ENCODE measurements around the gene ABCA10. TPM values are rescaled to one million over a fixed set of nuclear protein-coding genes. Genes with fewer than 3 reads are reported as not detected.

The ABCA10 gene
- total RNA-seq, 1 experiment from 2014 or later, result not detected

DNA sequence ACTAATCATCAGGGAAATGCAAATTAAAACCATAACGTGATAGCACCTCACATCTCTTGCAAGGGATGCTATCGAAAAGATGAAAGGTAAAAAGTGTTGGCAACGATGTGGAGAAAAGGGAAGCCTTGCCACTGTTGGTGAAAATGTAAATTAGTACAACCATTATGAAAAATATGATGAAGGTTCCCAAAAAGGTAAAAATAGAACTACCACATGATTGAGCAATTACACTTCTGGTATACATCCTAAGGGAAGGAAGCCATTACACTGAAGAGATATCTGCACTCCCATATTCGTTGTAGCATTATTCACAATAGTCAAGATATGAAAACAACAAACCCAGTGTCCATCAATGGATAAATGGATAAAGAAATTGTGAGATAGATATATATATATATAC lies 21.5 kb downstream of the ABCA10 start:
- no peaks in the 10 kb centered on the region for H3K4me1 Mint-ChIP-seq
- H3K4me3 Mint-ChIP-seq, result no peak overlapping the region
- H3K9me3 Mint-ChIP-seq, result peaks cover 8% of the 10 kb centered on the region; the same call in 1 of the 2 replicates
- TF ChIP-seq ZBTB43 (CRISPR knock-in tag; IDR thresholded peaks at IDR 0.05) (no peak), PRDM15 (CRISPR knock-in tag; IDR thresholded peaks at IDR 0.05) (no peak), ZNF138 (CRISPR knock-in tag; conservative IDR thresholded peaks at IDR 0.05) (no peak), ZNF512 (CRISPR knock-in tag; IDR thresholded peaks at IDR 0.05; ENCODE audit: borderline replicate concordance) (no peak), MAX (CRISPR knock-in tag; IDR thresholded peaks at IDR 0.05) (no peak), NR3C1 (CRISPR knock-in tag; conservative IDR thresholded peaks at IDR 0.05; ENCODE audit: low read depth) (no peak), PRRX2 (CRISPR knock-in tag; IDR thresholded peaks at IDR 0.05) (no peak), ARID4B (CRISPR knock-in tag; IDR thresholded peaks at IDR 0.05; ENCODE audit: borderline replicate concordance) (no peak), NFE2L1 (CRISPR knock-in tag; IDR thresholded peaks at IDR 0.05) (no peak), FOXJ3 (CRISPR knock-in tag; IDR thresholded peaks at IDR 0.05; ENCODE audit: borderline replicate concordance) (no peak), KAT7 (CRISPR knock-in tag; IDR thresholded peaks at IDR 0.05; ENCODE audit: borderline replicate concordance) (no peak), JAZF1 (CRISPR knock-in tag; IDR thresholded peaks at IDR 0.05) (no peak)
- TF ChIP-seq, protein P1, sequence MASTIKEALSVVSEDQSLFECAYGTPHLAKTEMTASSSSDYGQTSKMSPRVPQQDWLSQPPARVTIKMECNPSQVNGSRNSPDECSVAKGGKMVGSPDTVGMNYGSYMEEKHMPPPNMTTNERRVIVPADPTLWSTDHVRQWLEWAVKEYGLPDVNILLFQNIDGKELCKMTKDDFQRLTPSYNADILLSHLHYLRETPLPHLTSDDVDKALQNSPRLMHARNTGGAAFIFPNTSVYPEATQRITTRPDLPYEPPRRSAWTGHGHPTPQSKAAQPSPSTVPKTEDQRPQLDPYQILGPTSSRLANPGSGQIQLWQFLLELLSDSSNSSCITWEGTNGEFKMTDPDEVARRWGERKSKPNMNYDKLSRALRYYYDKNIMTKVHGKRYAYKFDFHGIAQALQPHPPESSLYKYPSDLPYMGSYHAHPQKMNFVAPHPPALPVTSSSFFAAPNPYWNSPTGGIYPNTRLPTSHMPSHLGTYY (CRISPR knock-in tag; IDR thresholded peaks at IDR 0.05), result no peak
- TF ChIP-seq, protein P2, sequence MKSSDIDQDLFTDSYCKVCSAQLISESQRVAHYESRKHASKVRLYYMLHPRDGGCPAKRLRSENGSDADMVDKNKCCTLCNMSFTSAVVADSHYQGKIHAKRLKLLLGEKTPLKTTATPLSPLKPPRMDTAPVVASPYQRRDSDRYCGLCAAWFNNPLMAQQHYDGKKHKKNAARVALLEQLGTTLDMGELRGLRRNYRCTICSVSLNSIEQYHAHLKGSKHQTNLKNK (CRISPR knock-in tag; IDR thresholded peaks at IDR 0.05), result no peak
- TF ChIP-seq, protein P3, sequence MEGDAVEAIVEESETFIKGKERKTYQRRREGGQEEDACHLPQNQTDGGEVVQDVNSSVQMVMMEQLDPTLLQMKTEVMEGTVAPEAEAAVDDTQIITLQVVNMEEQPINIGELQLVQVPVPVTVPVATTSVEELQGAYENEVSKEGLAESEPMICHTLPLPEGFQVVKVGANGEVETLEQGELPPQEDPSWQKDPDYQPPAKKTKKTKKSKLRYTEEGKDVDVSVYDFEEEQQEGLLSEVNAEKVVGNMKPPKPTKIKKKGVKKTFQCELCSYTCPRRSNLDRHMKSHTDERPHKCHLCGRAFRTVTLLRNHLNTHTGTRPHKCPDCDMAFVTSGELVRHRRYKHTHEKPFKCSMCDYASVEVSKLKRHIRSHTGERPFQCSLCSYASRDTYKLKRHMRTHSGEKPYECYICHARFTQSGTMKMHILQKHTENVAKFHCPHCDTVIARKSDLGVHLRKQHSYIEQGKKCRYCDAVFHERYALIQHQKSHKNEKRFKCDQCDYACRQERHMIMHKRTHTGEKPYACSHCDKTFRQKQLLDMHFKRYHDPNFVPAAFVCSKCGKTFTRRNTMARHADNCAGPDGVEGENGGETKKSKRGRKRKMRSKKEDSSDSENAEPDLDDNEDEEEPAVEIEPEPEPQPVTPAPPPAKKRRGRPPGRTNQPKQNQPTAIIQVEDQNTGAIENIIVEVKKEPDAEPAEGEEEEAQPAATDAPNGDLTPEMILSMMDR (IDR thresholded peaks at IDR 0.05), result no peak
- TF ChIP-seq, protein P4, sequence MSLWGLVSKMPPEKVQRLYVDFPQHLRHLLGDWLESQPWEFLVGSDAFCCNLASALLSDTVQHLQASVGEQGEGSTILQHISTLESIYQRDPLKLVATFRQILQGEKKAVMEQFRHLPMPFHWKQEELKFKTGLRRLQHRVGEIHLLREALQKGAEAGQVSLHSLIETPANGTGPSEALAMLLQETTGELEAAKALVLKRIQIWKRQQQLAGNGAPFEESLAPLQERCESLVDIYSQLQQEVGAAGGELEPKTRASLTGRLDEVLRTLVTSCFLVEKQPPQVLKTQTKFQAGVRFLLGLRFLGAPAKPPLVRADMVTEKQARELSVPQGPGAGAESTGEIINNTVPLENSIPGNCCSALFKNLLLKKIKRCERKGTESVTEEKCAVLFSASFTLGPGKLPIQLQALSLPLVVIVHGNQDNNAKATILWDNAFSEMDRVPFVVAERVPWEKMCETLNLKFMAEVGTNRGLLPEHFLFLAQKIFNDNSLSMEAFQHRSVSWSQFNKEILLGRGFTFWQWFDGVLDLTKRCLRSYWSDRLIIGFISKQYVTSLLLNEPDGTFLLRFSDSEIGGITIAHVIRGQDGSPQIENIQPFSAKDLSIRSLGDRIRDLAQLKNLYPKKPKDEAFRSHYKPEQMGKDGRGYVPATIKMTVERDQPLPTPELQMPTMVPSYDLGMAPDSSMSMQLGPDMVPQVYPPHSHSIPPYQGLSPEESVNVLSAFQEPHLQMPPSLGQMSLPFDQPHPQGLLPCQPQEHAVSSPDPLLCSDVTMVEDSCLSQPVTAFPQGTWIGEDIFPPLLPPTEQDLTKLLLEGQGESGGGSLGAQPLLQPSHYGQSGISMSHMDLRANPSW (CRISPR knock-in tag; conservative IDR thresholded peaks at IDR 0.05; ENCODE audit: low read depth), result no peak
- DNase-seq (ENCODE audit: low spot score), result no peak
- no peaks in the 10 kb centered on the region for H3K36me3 Mint-ChIP-seq
- POLR2A ChIA-PET, result no interaction called here
- no peak for ATAC-seq
- CTCF ChIA-PET, result no interaction called here
- H3K27ac Mint-ChIP-seq, result no peak overlapping the region
- H3K27me3 Mint-ChIP-seq (ENCODE audit: low read depth), result no peaks in the 10 kb centered on the region
